HL-60 (cell line): Measurements from ENCODE around the gene ZDHHC17.

ENCODE experiments used
- CTCF ChIP-seq: IDR thresholded peaks from one replicate; pipeline ENCODE4 v1.5.1; 2011; ENCODE audit warnings: low read length, control low read depth, inconsistent platforms; ENCODE audit not compliant: insufficient read depth
- GABPA ChIP-seq: IDR thresholded peaks from 2 replicates; pipeline ENCODE4 v1.6.1; 2012; ENCODE audit warnings: low read depth
- POLR2AphosphoS5 ChIP-seq: IDR thresholded peaks from 2 replicates; pipeline ENCODE4 v1.6.1; 2012; ENCODE audit warnings: low read depth
- REST ChIP-seq: IDR thresholded peaks from 2 replicates; pipeline ENCODE4 v1.6.1; 2012; ENCODE audit warnings: low read depth; ENCODE audit not compliant: insufficient replicate concordance
- SPI1 ChIP-seq: IDR thresholded peaks from 2 replicates; pipeline ENCODE4 v1.6.1; 2012; ENCODE audit warnings: low read depth, mild to moderate bottlenecking, borderline replicate concordance

- TF ChIP-seq CTCF = no peak
- TF ChIP-seq POLR2AphosphoS5 = no peak
- TF ChIP-seq GABPA = no peak
- TF ChIP-seq REST = no peak
- TF ChIP-seq SPI1 = no peak
Observed at GRCh38 chr12:76746516-76746915, 17.4 kb upstream of the ZDHHC17 start.
